ENCODE measurements around the gene CAMTA1.
"Not testable (repeated sequence)": the region's sequence is repeated elsewhere in the genome, so short reads cannot be mapped to it uniquely, and the experiment has no call there.

Gene CAMTA1

GRCh38 chr1:7365706-7366105 lies 580.5 kb downstream of the CAMTA1 start:
- DNase-seq = no peak

- DNase-seq = no peak
Measured at GRCh38 chr1:7366286-7366954, 581.2 kb downstream of the CAMTA1 start.

- no peak for DNase-seq
Measured at GRCh38 chr1:7366955-7367665, 581.9 kb downstream of the CAMTA1 start.

- no peak for DNase-seq
Measured at GRCh38 chr1:7369866-7370265, 584.6 kb downstream of the CAMTA1 start.

DNA sequence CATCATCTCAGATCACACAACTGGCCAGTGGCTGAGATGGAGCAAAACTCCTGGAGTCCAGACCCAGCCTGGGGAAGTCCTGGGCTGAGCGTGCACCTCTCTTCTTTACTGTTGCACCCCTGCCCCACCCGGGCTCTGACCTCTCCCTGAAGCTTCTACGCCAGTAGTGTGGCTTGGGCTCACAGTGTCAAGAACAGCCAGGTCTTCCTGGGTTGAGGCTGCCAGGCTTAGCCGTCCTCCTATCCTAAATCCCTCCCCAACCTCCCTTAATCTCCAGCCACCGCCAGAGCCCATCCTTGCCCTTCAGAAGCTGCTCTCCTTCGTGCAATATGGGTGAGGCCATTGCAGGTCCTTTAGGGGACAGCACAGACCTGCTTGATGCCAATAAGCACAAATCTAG lies 586.7 kb downstream of the CAMTA1 start:
- DNase-seq = no peak

- DNase-seq = no peak
Measured at GRCh38 chr1:7372477-7373120, 587.3 kb downstream of the CAMTA1 start.

DNA sequence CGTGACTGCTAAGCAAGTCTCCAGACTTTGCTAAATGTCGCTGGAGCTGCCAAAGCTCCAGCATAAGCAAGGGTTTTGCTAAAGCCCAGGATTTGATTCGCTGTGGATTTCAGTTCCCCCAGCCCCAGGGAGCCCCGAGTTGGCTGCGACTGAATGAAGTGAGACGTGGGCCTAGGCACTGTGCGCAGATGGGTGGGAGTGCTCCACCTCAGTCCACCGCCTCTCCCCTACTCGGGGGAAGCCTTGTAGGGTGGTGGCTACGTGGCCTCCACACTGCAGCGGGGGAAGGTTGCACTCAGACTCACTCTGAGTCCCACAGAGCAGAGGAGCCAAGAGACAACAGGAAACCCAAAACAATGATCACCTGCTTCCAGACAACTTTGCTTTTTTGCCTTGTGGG lies 588.0 kb downstream of the CAMTA1 start:
- no peak for DNase-seq

- no peak for DNase-seq
Measured at GRCh38 chr1:7373876-7374562, 588.8 kb downstream of the CAMTA1 start.

DNA sequence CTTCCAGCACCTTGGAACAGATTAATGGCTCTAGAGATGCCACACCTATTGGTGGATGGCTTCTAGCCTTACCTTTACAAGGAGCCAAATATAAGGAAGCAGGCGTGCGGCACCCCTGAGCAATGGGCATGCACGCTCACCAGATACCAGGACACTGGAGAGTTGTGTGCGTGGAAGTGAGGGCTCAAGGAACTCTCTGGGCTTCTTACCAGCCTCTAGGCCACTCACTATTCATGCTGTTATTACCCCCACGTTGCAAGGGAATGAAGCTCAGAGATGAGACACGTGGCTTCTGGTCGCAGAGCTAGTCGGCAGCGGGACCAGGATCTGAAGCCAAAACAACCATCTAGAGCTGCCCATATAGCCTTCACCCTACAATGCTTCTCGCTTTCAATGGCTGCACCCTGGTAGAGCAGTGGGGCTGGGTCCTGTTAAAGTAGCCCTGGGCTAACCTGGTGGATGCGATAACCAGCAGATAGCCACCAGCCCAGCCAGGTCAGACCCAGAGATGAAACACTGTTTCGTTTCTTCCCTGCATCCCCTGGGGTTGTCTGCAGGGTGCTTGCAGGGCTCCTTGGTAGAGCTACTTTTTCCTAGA lies 589.4 kb downstream of the CAMTA1 start:
- no peak for DNase-seq

DNA sequence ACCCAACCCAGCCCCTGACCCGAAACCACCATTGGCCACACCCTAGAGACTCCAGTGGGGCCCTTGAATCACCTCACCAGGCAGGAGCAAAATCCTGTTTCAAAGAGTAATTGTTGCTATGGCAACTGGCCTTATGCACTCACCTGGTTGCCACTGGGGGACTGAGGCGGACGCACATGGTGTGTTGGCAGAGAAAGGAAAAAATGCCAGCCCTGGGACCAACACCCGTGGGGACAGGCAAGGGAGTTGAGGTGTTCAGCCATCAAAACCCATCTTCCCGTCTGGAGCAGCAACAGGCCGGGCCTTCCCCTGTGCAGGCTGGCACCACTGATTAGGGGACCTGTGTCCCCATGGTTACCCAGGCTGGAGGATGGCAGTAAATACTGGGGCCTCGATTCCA lies 590.1 kb downstream of the CAMTA1 start:
- DNase-seq = no peak

- no peak for DNase-seq
Measured at GRCh38 chr1:7375781-7376660, 590.8 kb downstream of the CAMTA1 start.

GRCh38 chr1:7376676-7377075 lies 591.4 kb downstream of the CAMTA1 start:
- no peak for DNase-seq

DNA sequence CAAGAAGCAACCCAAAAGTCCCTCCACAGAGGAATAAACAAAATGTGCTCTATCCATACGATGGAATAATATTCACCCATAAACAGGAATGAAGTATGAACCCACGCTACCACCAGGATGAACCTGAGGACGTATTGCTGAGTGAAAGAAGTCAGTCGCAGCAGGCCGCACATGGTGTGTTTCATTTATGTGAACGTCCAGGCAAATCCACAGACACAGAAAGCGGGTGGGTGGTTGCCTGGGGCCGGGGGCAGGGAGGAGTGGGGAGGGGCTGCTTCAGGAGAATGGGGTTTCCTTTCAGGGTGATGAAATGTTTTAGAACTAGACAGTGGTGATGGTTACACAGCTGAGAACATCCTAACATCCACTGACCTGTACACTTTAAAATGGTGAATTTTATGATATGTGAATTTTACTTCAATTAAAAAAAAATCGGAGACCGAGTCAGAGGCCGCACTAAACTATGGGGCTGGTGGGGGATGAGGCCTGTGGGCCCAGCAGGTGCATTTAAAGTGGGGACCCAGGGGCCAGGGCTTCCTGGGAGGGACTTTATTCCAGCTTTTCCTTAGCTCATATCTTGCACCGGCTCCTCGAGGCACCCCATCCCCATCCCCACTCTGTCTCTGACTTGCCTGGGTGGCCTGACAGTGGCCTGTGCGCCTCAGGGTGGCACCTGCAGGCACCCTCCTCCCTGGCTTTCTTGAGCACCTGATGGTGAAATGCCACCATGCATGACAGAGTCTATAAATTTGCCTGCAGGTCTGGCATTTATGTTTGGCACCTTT lies 593.3 kb downstream of the CAMTA1 start:
- DNase-seq = no peak

- DNase-seq = no peak
Measured at GRCh38 chr1:7379441-7379971, 594.3 kb downstream of the CAMTA1 start.

GRCh38 chr1:7380068-7380467 lies 594.8 kb downstream of the CAMTA1 start:
- DNase-seq = not testable (repeated sequence)

DNA sequence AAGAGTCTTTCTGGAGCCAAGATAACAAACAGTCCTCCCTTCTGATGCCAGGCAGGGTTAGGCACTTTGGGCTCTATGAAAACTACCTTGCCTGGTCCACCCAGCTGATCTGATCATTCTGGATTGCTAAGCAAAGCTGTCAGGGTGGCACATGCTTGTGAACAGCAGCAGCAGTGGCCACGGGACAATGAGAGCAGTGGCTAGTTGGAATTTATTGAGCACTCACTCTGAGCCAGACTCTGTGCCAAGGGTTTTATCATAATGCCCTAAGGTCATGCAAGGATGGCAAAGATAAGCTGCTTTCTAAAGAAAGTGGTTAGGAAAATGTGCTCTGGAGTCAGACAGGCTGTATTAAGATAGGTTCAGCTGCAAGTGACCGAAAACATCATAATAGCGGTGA lies 595.5 kb downstream of the CAMTA1 start:
- no peak for DNase-seq

- DNase-seq = not testable (repeated sequence)
Measured at GRCh38 chr1:7381729-7382128, 596.5 kb downstream of the CAMTA1 start.

- DNase-seq = no peak
Measured at GRCh38 chr1:7382971-7383370, 597.7 kb downstream of the CAMTA1 start.

- DNase-seq = no peak
Measured at GRCh38 chr1:7383671-7384520, 598.6 kb downstream of the CAMTA1 start.

DNA sequence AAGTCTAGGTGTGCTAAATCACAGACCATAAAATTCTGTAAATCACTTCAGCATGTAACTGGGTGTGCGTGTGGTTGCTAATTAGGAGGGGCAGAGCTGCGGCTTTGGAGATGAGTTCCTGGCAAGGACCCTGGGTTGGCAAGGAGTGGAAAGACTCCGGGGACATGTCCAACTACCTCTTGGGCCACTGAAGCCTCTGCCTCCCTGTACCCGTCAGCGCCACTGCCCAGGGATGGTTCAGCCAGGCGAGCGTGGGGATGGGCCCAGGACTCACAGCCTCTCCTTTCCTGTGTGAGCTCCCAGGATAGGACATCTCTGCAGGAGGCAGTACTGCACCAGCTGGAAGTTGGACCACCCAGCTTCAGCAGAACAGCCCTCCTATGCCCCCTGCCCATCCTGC lies 599.4 kb downstream of the CAMTA1 start:
- no peak for DNase-seq

All from effector CD4-positive, alpha-beta T cell (primary cell).